T-helper 1 cell treated with Interleukin-12 subunit alpha and Interleukin-12 subunit beta and Interleukin-4 antibody, amounts not matched to agents 30 μg/mL and 1 μg/mL, for 36 hours (primary cell): ENCODE measurements around the gene LCN2.
A peak's percentile ranks its signal among the peaks of the same experiment; 100 is the strongest.
"Not testable (repeated sequence)": the region's sequence is repeated elsewhere in the genome, so short reads cannot be mapped to it uniquely, and the experiment has no call there.

Source experiments
- H3K27ac Mint-ChIP-seq: one replicate; pipeline ENCODE4 v1.8.0; 2021; ENCODE audit warnings: mild to moderate bottlenecking, mixed read lengths
- H3K27me3 Mint-ChIP-seq: one replicate; pipeline ENCODE4 v1.8.0; 2021; ENCODE audit warnings: low read depth, mixed read lengths
- H3K36me3 Mint-ChIP-seq: one replicate; pipeline ENCODE4 v1.8.0; 2021; ENCODE audit warnings: low read depth, mixed read lengths
- H3K4me1 Mint-ChIP-seq: one replicate; pipeline ENCODE4 v1.8.0; 2021; ENCODE audit warnings: low read depth, mixed read lengths
- H3K4me3 Mint-ChIP-seq: one replicate; pipeline ENCODE4 v1.8.0; 2021; ENCODE audit warnings: mild to moderate bottlenecking, moderate library complexity, mixed read lengths
- H3K9me3 Mint-ChIP-seq: one replicate; pipeline ENCODE4 v1.8.0; 2021; ENCODE audit warnings: mixed read lengths

Gene LCN2

GRCh38 chr9:128108269-128109049, 40.8 kb upstream of the LCN2 start:
- Mint-ChIP-seq H3K27ac (no peak overlapping the region), H3K4me1 (peaks cover 4% of the 10 kb centered on the region), H3K4me3 (no peak overlapping the region), H3K27me3 (no peaks in the 10 kb centered on the region), H3K9me3 (no peaks in the 10 kb centered on the region), H3K36me3 (peaks cover 30% of the 10 kb centered on the region)

GRCh38 chr9:128109050-128109709, 40.1 kb upstream of the LCN2 start:
- H3K27me3 Mint-ChIP-seq: no peaks in the 10 kb centered on the region
- H3K4me3 Mint-ChIP-seq: no peak overlapping the region
- H3K9me3 Mint-ChIP-seq: no peaks in the 10 kb centered on the region
- no peaks in the 10 kb centered on the region for H3K4me1 Mint-ChIP-seq
- H3K36me3 Mint-ChIP-seq: peaks cover 26% of the 10 kb centered on the region
- H3K27ac Mint-ChIP-seq: no peak overlapping the region

GRCh38 chr9:128111726-128112125, 37.5 kb upstream of the LCN2 start:
- not testable (repeated sequence) for H3K27me3 Mint-ChIP-seq, H3K27ac Mint-ChIP-seq, H3K4me1 Mint-ChIP-seq, H3K4me3 Mint-ChIP-seq, H3K9me3 Mint-ChIP-seq
- peaks cover 19% of the 10 kb centered on the region for H3K36me3 Mint-ChIP-seq

- Mint-ChIP-seq H3K4me1 (peaks cover 7% of the 10 kb centered on the region), H3K27ac (no peak overlapping the region), H3K9me3 (no peaks in the 10 kb centered on the region), H3K36me3 (peaks cover 14% of the 10 kb centered on the region), H3K4me3 (no peak overlapping the region), H3K27me3 (no peaks in the 10 kb centered on the region)
These were observed 35.5 kb upstream of the LCN2 start for GRCh38 chr9:128113526-128114325.

GRCh38 chr9:128114326-128115186, 34.7 kb upstream of the LCN2 start:
- Mint-ChIP-seq H3K4me1 (peaks cover 7% of the 10 kb centered on the region), H3K27me3 (no peaks in the 10 kb centered on the region), H3K36me3 (peaks cover 14% of the 10 kb centered on the region), H3K4me3 (no peak overlapping the region), H3K9me3 (no peaks in the 10 kb centered on the region), H3K27ac (no peak overlapping the region)

- Mint-ChIP-seq H3K27ac (no peak overlapping the region), H3K4me1 (peaks cover 7% of the 10 kb centered on the region), H3K27me3 (no peaks in the 10 kb centered on the region), H3K36me3 (peaks cover 10% of the 10 kb centered on the region), H3K9me3 (no peaks in the 10 kb centered on the region), H3K4me3 (no peak overlapping the region)
These were observed 33.8 kb upstream of the LCN2 start for GRCh38 chr9:128115187-128116103.

- H3K4me1 Mint-ChIP-seq: peaks cover 7% of the 10 kb centered on the region
- no peaks in the 10 kb centered on the region for H3K9me3 Mint-ChIP-seq
- H3K27me3 Mint-ChIP-seq: no peaks in the 10 kb centered on the region
- no peak overlapping the region for H3K4me3 Mint-ChIP-seq
- peaks cover 9% of the 10 kb centered on the region for H3K36me3 Mint-ChIP-seq
- H3K27ac Mint-ChIP-seq: no peak overlapping the region
These were observed 32.9 kb upstream of the LCN2 start for GRCh38 chr9:128116104-128117083.

GRCh38 chr9:128117613-128118471, 31.4 kb upstream of the LCN2 start:
- H3K36me3 Mint-ChIP-seq: peaks cover 6% of the 10 kb centered on the region
- H3K9me3 Mint-ChIP-seq: no peaks in the 10 kb centered on the region
- peak overlapping the region; percentile 75 for H3K27ac Mint-ChIP-seq
- no peaks in the 10 kb centered on the region for H3K27me3 Mint-ChIP-seq
- H3K4me1 Mint-ChIP-seq: peaks cover 7% of the 10 kb centered on the region
- H3K4me3 Mint-ChIP-seq: no peak overlapping the region

- no peak overlapping the region for H3K4me3 Mint-ChIP-seq
- H3K36me3 Mint-ChIP-seq: peaks cover 4% of the 10 kb centered on the region
- no peak overlapping the region for H3K27ac Mint-ChIP-seq
- no peaks in the 10 kb centered on the region for H3K27me3 Mint-ChIP-seq
- no peaks in the 10 kb centered on the region for H3K9me3 Mint-ChIP-seq
- peaks cover 7% of the 10 kb centered on the region for H3K4me1 Mint-ChIP-seq
These were observed 30.8 kb upstream of the LCN2 start for GRCh38 chr9:128118472-128118857.

- Mint-ChIP-seq H3K27ac (no peak overlapping the region), H3K36me3 (peaks cover 3% of the 10 kb centered on the region), H3K27me3 (no peaks in the 10 kb centered on the region), H3K4me3 (no peak overlapping the region), H3K4me1 (peaks cover 7% of the 10 kb centered on the region), H3K9me3 (no peaks in the 10 kb centered on the region)
These were observed 30.1 kb upstream of the LCN2 start for GRCh38 chr9:128118971-128119665.

GRCh38 chr9:128120061-128120740, 29.1 kb upstream of the LCN2 start:
- H3K4me1 Mint-ChIP-seq: peaks cover 12% of the 10 kb centered on the region
- H3K36me3 Mint-ChIP-seq: peaks cover 3% of the 10 kb centered on the region
- no peak overlapping the region for H3K4me3 Mint-ChIP-seq
- no peaks in the 10 kb centered on the region for H3K9me3 Mint-ChIP-seq
- no peaks in the 10 kb centered on the region for H3K27me3 Mint-ChIP-seq
- H3K27ac Mint-ChIP-seq: no peak overlapping the region
